BE2C (cell line): ENCODE results near the gene RPL18A.

Experiments used
- DNase-seq: peaks from one replicate; pipeline ENCODE4 v3.0.0-alpha.2; 2020
- H3K27me3 ChIP-seq: fragments of 250-450 bp; sonication (Bioruptor Pico); 2 replicates; pipeline ENCODE4 v1.5.1; 2020; ENCODE audit warnings: mild to moderate bottlenecking
- H3K36me3 ChIP-seq: fragments of 250-450 bp; sonication (Bioruptor Pico); 2 replicates; pipeline ENCODE4 v1.5.1; 2020; ENCODE audit warnings: mild to moderate bottlenecking
- H3K4me1 ChIP-seq: fragments of 250-450 bp; sonication (Bioruptor Pico); 2 replicates; pipeline ENCODE4 v1.5.1; 2020
- H3K4me3 ChIP-seq: 2 replicates; pipeline ENCODE4 v1.5.1; 2011; ENCODE audit warnings: low read depth, low read length
- H3K9me3 ChIP-seq: fragments of 250-450 bp; sonication (Bioruptor Pico); 2 replicates; pipeline ENCODE4 v1.5.1; 2020
- CTCF ChIP-seq: IDR thresholded peaks from 2 replicates; pipeline ENCODE4 v1.5.1; 2012; ENCODE audit warnings: mild to moderate bottlenecking, low read depth, low read length

RPL18A gene

DNA sequence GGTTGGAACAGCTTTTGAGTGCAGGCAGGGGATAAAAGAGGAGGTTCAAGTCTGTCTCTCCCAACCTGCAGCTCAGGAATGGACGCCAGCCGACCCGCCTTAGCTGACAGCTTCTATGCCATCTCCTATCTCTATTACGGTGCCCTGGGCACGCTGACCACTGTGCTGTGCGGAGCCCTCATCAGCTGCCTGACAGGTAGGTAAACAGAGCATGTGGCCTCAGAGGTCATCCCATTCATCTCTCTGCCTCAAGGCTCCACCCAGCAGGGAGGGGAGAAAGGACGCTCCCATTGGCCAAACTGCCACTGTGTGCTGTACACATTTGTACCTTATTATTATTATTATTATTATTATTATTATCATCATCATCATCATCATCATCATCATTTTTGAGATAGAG lies 28.6 kb downstream of the RPL18A start:
- Histone ChIP-seq H3K27me3 (peaks cover 40% of the 10 kb centered on the region), H3K9me3 (no peaks in the 10 kb centered on the region), H3K36me3 (no peaks in the 10 kb centered on the region), H3K4me1 (no peaks in the 10 kb centered on the region), H3K4me3 (no peak overlapping the region)
- no peak for DNase-seq
- TF ChIP-seq CTCF, result no peak

GRCh38 chr19:17889609-17890214 lies 30.0 kb downstream of the RPL18A start:
- peaks cover 43% of the 10 kb centered on the region for H3K27me3 ChIP-seq
- no peak for TF ChIP-seq CTCF
- no peaks in the 10 kb centered on the region for H3K36me3 ChIP-seq
- H3K9me3 ChIP-seq, result no peaks in the 10 kb centered on the region
- H3K4me1 ChIP-seq, result no peaks in the 10 kb centered on the region
- no peak for DNase-seq
- H3K4me3 ChIP-seq, result no peak overlapping the region

- no peak for TF ChIP-seq CTCF
- H3K4me1 ChIP-seq, result no peaks in the 10 kb centered on the region
- H3K9me3 ChIP-seq, result no peaks in the 10 kb centered on the region
- no peaks in the 10 kb centered on the region for H3K36me3 ChIP-seq
- no peak for DNase-seq
- H3K4me3 ChIP-seq, result no peak overlapping the region
- H3K27me3 ChIP-seq, result peaks cover 44% of the 10 kb centered on the region
These were observed 34.1 kb downstream of the RPL18A start for GRCh38 chr19:17893766-17894165.

GRCh38 chr19:17902701-17903100 lies 43.0 kb downstream of the RPL18A start:
- TF ChIP-seq CTCF, result no peak
- DNase-seq, result no peak
- no peaks in the 10 kb centered on the region for H3K36me3 ChIP-seq
- no peak overlapping the region for H3K4me3 ChIP-seq
- no peaks in the 10 kb centered on the region; the same call in 1 of the 2 replicates for H3K9me3 ChIP-seq
- peaks cover 11% of the 10 kb centered on the region for H3K27me3 ChIP-seq
- H3K4me1 ChIP-seq, result no peaks in the 10 kb centered on the region

- H3K9me3 ChIP-seq, result peaks cover 4% of the 10 kb centered on the region
- DNase-seq, result no peak
- no peaks in the 10 kb centered on the region for H3K4me1 ChIP-seq
- no peaks in the 10 kb centered on the region for H3K36me3 ChIP-seq
- no peaks in the 10 kb centered on the region; the same call in 1 of the 2 replicates for H3K27me3 ChIP-seq
- TF ChIP-seq CTCF, result no peak
- H3K4me3 ChIP-seq, result no peak overlapping the region
These were observed 48.5 kb downstream of the RPL18A start for GRCh38 chr19:17908244-17908643.

DNA sequence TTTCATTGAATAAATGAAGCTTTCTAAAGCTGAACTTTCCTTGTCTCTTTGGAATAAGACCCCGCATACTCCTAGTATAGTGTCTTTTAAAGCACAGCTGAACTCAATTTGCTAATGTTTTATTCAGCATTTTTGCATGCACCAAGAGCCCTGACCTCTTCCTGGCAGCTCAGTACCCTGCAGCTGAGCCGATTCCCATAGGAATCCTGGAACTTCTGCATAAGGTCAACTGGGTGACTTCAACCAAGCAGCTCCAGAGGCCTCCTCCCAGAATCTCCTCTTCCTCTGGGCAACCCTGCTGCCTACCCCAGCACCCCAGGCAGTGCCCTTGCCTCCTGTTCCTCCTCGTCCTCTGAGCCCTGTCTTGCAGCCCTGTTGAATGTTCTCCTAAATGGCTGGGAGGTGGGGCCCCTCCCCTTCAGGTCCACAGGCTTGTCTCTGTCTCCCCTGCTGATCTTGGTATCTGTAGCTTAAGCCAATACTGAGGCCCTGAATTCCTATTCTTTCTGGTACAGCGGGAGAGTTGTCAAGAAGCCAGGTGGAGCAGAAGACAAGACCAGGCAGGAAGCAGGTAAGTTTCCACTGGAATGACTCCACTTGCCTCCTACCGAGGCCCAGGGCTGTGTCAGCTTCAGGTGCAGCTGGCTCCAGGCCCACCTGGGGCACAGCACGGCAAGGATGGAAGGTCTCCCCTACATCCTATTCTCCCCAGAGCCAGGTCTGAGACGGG lies 49.5 kb downstream of the RPL18A start:
- H3K27me3 ChIP-seq, result no peaks in the 10 kb centered on the region
- no peak for DNase-seq
- H3K4me3 ChIP-seq, result no peak overlapping the region
- peaks cover 4% of the 10 kb centered on the region for H3K9me3 ChIP-seq
- H3K36me3 ChIP-seq, result no peaks in the 10 kb centered on the region
- H3K4me1 ChIP-seq, result no peaks in the 10 kb centered on the region
- TF ChIP-seq CTCF, result no peak
